Raji (cell line): ENCODE data around the gene MEX3C.

Source experiments
- POLR2A ChIP-seq: IDR thresholded peaks from 2 replicates; pipeline ENCODE4 v1.6.1; 2011; ENCODE audit warnings: low read depth, low read length, control low read depth; ENCODE audit not compliant: insufficient read depth

Gene MEX3C

DNA sequence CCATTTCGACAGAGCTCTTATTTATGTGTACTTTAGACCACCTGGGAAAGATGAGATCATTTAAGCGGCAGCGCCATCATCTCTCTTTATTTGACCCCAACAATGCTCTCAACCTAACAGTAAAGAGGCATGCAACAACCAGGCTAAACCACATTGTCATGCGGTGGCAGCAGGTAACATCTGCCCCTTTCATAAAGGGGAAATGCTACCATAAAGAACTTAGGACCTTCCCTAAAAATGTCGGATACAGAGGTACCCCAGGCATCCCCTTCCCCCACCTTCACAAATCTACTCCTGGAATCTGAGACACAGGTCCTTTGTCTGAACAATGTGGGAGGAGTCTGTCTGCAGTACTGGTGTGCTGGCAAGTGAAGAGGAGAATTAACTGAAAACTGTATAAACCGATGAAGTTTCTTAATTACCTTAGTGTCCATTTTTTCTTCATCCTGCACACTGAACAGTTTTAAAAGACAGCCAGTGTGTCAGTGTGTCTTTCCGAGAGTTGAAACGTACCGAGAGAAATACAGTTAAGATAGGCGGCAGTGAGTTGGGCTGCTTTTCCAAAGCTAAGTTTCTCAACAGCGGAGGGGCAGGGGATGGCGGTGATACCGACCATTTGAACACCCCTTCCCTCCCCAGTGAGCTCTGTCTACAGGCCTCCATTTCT lies 1.9 kb downstream of the MEX3C start:
- TF ChIP-seq POLR2A = peak; percentile 43

DNA sequence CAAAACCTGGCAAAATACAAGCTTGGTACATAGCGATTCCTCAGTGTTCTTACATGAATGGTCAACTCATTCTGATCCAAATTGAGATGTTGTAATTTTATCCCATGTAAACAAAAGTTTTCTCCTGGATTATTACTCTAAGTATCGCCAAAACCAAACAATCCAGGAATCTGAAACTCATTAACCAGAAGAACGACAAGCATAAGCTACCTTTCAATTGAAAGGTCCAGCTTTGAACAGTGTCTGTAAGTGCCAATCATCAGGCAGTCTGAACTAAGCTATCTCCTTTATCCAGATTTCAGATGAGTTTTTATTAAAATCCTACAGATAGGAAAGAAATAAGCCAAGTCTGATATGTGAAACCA lies 2.4 kb downstream of the MEX3C start:
- no peak for TF ChIP-seq POLR2A

- no peak for TF ChIP-seq POLR2A
Observed at GRCh38 chr18:51194604-51195003, 2.9 kb downstream of the MEX3C start.

DNA sequence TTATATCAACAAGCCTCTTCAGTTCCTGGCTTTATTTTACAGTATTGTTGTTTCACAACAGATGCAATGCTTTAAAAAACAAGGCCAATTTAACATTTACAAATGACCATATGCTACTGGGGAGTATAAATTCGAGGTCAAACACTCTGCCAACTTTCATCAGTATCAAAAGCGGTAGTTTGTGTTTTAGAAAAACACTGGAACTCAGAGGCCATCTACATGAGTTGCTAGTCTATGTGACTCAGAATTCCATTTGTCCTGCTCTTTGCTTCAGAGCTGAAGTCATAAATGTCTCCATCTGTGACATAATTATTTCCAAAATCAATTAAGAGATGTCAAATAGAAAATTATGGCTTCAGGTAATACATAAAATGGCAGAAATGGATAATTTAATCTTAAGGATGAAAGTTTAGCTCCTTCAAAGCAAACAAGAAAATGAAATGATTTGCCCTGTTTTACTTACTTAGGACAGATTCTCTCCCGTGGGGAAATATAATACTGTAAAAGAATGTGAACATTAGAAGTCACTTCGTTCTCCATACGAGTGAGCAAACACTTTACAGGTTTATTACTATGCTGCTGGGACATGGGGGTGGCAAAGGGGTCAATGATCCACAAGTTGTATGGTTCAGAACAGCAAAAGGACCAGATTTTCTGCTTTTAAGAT lies 3.7 kb downstream of the MEX3C start:
- TF ChIP-seq POLR2A = no peak

- no peak for TF ChIP-seq POLR2A
Observed at GRCh38 chr18:51192696-51193095, 4.8 kb downstream of the MEX3C start.

DNA sequence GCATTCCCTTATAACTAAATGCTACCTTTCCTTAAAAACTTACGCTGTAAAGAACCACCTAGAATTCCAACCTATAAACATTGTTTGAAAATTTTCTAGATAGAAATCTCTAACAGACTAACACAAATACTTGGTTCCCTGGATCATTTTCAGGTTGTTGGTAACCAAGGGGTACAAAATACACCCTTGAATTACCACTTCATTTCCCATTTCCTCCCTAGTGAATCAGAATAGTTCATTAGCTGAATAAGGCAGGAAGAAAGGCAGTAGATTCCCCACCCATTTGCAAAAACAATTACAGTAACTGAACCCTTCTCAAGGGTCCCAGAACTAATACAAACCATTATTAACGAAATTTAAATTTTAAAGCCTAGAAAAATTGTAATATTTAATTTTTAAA lies 5.5 kb downstream of the MEX3C start:
- TF ChIP-seq POLR2A = no peak

- no peak for TF ChIP-seq POLR2A
Observed at GRCh38 chr18:51191128-51191717, 6.3 kb downstream of the MEX3C start.

GRCh38 chr18:51190000-51190399 lies 7.5 kb downstream of the MEX3C start:
- no peak for TF ChIP-seq POLR2A

GRCh38 chr18:51188024-51188701 lies 9.3 kb downstream of the MEX3C start:
- TF ChIP-seq POLR2A = no peak

DNA sequence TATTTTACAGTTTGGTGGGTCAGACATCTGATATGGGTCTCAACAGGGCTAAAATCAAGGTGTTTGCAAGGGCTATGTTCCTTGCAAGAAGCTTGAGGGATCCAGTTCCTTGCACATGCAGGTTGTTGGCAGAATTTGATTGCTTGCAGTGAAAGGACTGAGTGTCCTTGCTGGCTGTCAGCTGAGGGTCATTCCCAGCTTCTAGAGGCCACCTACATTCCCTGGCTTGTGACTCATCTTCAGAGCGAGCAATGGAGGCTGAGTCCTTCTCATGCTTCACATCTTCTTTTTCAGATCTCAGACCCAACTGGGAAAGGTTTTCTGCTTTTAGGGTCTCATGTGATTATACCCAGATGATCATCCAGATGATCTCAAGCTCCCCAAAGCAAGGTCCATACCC lies 12.4 kb downstream of the MEX3C start:
- TF ChIP-seq POLR2A = no peak

DNA sequence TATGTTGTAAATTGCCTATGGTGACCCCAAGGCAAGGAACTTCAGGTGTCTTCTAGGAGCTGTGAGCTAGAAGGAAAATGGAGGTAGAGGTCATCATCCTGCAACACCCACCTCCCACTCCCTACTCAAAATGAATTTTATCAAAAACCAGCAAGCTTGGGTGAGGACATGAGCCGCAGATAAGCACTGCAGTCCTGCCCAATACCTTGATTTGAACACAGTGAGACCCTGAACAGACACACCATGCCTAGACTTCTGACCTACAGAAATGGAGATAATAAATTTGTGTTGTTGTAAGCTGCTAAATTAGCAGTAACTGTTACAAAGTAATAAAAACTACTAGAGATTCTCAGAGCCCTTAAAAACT lies 13.4 kb downstream of the MEX3C start:
- TF ChIP-seq POLR2A = no peak

DNA sequence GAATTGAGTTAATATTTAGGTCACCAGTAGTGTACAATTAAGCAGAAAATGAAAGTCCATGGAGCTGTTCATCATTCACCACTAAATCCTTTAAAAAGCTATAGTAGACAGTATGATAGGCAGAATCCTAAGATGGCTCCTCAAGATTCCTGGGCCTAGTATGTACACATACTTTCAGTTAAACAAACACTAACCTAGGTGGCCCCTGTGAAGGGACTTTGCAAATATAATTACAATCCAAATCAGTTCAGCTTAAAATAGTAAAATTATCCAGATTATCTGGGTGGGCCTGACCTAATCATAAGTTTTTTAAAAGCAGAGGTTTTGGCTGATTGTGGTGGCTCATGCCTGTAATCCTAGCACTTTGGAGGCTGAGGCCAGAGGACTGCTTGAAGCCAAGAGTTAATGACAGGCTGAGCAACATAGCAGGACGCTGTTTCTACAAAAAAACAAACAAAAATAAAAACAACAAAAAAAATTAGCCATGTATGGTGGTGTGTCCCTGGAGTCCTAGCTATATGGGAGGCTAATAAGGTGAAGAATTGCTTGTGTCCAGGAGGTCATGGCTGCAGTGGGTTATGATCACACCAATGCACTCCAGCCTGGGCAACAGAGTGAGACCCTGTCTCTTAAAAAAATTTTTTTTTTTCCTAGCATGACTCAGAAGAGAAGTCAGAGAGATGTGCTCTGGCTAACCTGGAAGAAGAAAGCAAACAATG lies 13.9 kb downstream of the MEX3C start:
- no peak for TF ChIP-seq POLR2A

- TF ChIP-seq POLR2A = no peak
Observed at GRCh38 chr18:51182824-51183223, 14.7 kb downstream of the MEX3C start.

DNA sequence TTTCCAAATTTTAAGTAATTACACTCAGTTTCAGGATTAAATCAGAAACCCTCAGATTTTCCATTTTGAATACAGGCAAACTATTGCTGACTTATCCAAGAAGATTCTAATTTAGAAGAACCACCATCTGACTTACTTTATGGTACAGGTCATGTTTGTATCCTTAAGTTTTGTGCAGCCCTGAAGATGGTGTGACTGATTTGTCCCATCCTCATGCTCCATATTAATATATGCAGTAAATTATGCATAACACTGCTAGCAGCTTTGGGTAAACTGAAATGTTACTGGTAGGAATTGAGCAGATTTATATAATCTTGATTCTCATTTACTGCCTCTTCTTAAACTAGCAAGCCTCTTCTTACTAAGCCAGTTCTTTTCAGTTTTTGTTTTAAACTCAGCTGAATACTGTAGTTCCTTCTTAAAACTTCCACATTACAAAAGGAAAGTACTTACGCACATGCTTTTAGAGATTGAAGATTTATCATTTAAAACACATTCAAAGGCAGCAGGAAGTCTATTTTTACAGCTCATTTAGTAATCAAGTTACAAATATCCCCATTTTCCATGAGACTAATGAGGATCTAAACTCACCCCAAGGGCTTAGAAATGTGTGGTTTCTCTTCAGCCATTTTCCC lies 25.7 kb downstream of the MEX3C start:
- TF ChIP-seq POLR2A = no peak

- no peak for TF ChIP-seq POLR2A
Observed at GRCh38 chr18:51171223-51171622, 26.3 kb downstream of the MEX3C start.
